HEK293 (cell line): Measurements from ENCODE around the gene ANAPC5.
"Not testable (repeated sequence)": the region's sequence is repeated elsewhere in the genome, so short reads cannot be mapped to it uniquely, and the experiment has no call there.

Experiments used
- CTCF ChIA-PET: fragments of 350-600 bp; formaldehyde crosslinking; extraction: SDS; loops from one replicate; lab custom pipeline; 2021; ENCODE audit warnings: antibody characterized with exemption; lab: Yijun Ruan, JAX
- POLR2A ChIA-PET: fragments of 300-600 bp; formaldehyde crosslinking; extraction: SDS; loops from one replicate; lab custom pipeline; 2020; ENCODE audit warnings: antibody characterized with exemption, inconsistent platforms; lab: Yijun Ruan, JAX
- H3K27ac ChIP-seq: fragments of 200-500 bp; sonication (Bioruptor generic); 2 replicates; pipeline ENCODE4 v1.5.1; 2014; ENCODE audit warnings: low read depth, low read length, control low read depth, inconsistent platforms; ENCODE audit errors: extremely low read depth
- H3K36me3 ChIP-seq, 2 experiments: fragments of 200-500 bp in 1 of 2; sonication (Bioruptor generic) in 1 of 2; 1 replicate in 1 of 2; 2 replicates in 1 of 2; pipeline ENCODE4 v1.5.1; 2014 to 2017; ENCODE audit warnings: inconsistent platforms in 2 of 2, low read length in 2 of 2; ENCODE audit not compliant: control insufficient read depth in 2 of 2, insufficient read depth in 1 of 2
- H3K4me1 ChIP-seq: fragments of 200-500 bp; sonication (Bioruptor generic); 2 replicates; pipeline ENCODE4 v1.5.1; 2014; ENCODE audit warnings: mild to moderate bottlenecking, low read length, inconsistent platforms; ENCODE audit not compliant: control insufficient read depth, insufficient read depth
- H3K4me3 ChIP-seq: 2 replicates; pipeline ENCODE4 v1.5.1; 2011; ENCODE audit warnings: low read depth, mild to moderate bottlenecking, control low read depth, low read length, moderate library complexity
- H3K9me3 ChIP-seq: fragments of 200-500 bp; sonication (Bioruptor generic); 2 replicates; pipeline ENCODE4 v1.5.1; 2014; ENCODE audit warnings: low read depth, low read length, inconsistent platforms; ENCODE audit not compliant: control insufficient read depth, insufficient read depth
- BCL11B ChIP-seq: fragments of 450-650 bp; formaldehyde crosslinking; IDR thresholded peaks from 2 replicates; pipeline ENCODE4 v1.5.1; 2016; ENCODE audit warnings: low read depth, missing biosample characterization, missing genetic modification characterization
- INSM2 ChIP-seq: fragments of 450-650 bp; formaldehyde crosslinking; IDR thresholded peaks from 2 replicates; pipeline ENCODE4 v1.5.1; 2016; ENCODE audit warnings: missing biosample characterization, missing genetic modification characterization
- KLF10 ChIP-seq: fragments of 450-650 bp; IDR thresholded peaks from 2 replicates; pipeline ENCODE4 v1.5.1; 2018; ENCODE audit warnings: missing biosample characterization, mild to moderate bottlenecking, missing genetic modification characterization
- PRDM2 ChIP-seq: fragments of 450-650 bp; formaldehyde crosslinking; IDR thresholded peaks from 2 replicates; pipeline ENCODE4 v1.5.1; 2016; ENCODE audit warnings: missing biosample characterization, missing genetic modification characterization, borderline replicate concordance
- SCRT1 ChIP-seq: fragments of 450-650 bp; formaldehyde crosslinking; IDR thresholded peaks from 2 replicates; pipeline ENCODE4 v1.5.1; 2016; ENCODE audit warnings: missing biosample characterization, missing genetic modification characterization, borderline replicate concordance
- YY1 ChIP-seq: fragments of 450-650 bp; formaldehyde crosslinking; IDR thresholded peaks from 2 replicates; pipeline ENCODE4 v1.5.1; 2018; ENCODE audit warnings: missing biosample characterization, missing genetic modification characterization
- YY2 ChIP-seq: fragments of 450-650 bp; formaldehyde crosslinking; IDR thresholded peaks from 2 replicates; pipeline ENCODE4 v1.5.1; 2016; ENCODE audit warnings: missing biosample characterization, missing genetic modification characterization
- ZFP41 ChIP-seq: fragments of 450-650 bp; formaldehyde crosslinking; IDR thresholded peaks from 2 replicates; pipeline ENCODE4 v1.5.1; 2016; ENCODE audit warnings: missing biosample characterization, missing genetic modification characterization, borderline replicate concordance
- ZNF121 ChIP-seq: fragments of 450-650 bp; formaldehyde crosslinking; IDR thresholded peaks from 2 replicates; pipeline ENCODE4 v1.5.1; 2016; ENCODE audit warnings: missing biosample characterization, missing genetic modification characterization
- ZNF19 ChIP-seq: fragments of 450-650 bp; formaldehyde crosslinking; IDR thresholded peaks from 2 replicates; pipeline ENCODE4; 2016; ENCODE audit warnings: missing biosample characterization, missing genetic modification characterization, low read depth
- ZNF2 ChIP-seq: fragments of 450-650 bp; formaldehyde crosslinking; IDR thresholded peaks from 2 replicates; pipeline ENCODE4 v1.5.1; 2016; ENCODE audit warnings: missing biosample characterization, missing genetic modification characterization
- ZNF223 ChIP-seq: fragments of 450-650 bp; formaldehyde crosslinking; IDR thresholded peaks from 2 replicates; pipeline ENCODE4 v1.5.1; 2016; ENCODE audit warnings: missing biosample characterization, missing genetic modification characterization
- ZNF335 ChIP-seq: fragments of 450-650 bp; formaldehyde crosslinking; conservative IDR thresholded peaks from 2 replicates; pipeline ENCODE4 v1.5.1; 2016; ENCODE audit warnings: missing biosample characterization, missing genetic modification characterization
- ZNF354C ChIP-seq: fragments of 450-650 bp; formaldehyde crosslinking; IDR thresholded peaks from 2 replicates; pipeline ENCODE4 v1.5.1; 2016; ENCODE audit warnings: missing biosample characterization, missing genetic modification characterization, low read depth, borderline replicate concordance
- ZNF366 ChIP-seq: fragments of 450-650 bp; formaldehyde crosslinking; conservative IDR thresholded peaks from 2 replicates; pipeline ENCODE4 v1.5.1; 2016; ENCODE audit warnings: missing biosample characterization, missing genetic modification characterization
- ZNF394 ChIP-seq: fragments of 450-650 bp; formaldehyde crosslinking; IDR thresholded peaks from 2 replicates; pipeline ENCODE4 v1.5.1; 2016; ENCODE audit warnings: missing biosample characterization, missing genetic modification characterization, mild to moderate bottlenecking, moderate library complexity, borderline replicate concordance
- ZNF426 ChIP-seq: fragments of 450-650 bp; formaldehyde crosslinking; IDR thresholded peaks from 2 replicates; pipeline ENCODE4 v1.5.1; 2017; ENCODE audit warnings: missing biosample characterization, missing genetic modification characterization, mild to moderate bottlenecking, inconsistent platforms, moderate library complexity
- ZNF658 ChIP-seq: fragments of 450-650 bp; formaldehyde crosslinking; IDR thresholded peaks from 2 replicates; pipeline ENCODE4; 2016; ENCODE audit warnings: missing biosample characterization, missing genetic modification characterization
- ZNF76 ChIP-seq: fragments of 450-650 bp; formaldehyde crosslinking; IDR thresholded peaks from 2 replicates; pipeline ENCODE4; 2016; ENCODE audit warnings: low read depth, missing biosample characterization, missing genetic modification characterization, borderline replicate concordance

ANAPC5 gene

GRCh38 chr12:121314431-121314830 lies 37.8 kb downstream of the ANAPC5 start:
- H3K27ac ChIP-seq: no peak overlapping the region
- peaks cover 57 to 58% of the 10 kb centered on the region in 2 experiments for H3K36me3 ChIP-seq
- H3K4me1 ChIP-seq: no peaks in the 10 kb centered on the region
- H3K9me3 ChIP-seq: no peaks in the 10 kb centered on the region
- ChIA-PET POLR2A (no interaction called here), CTCF (interaction anchor here (1.2 kb wide), 1 partner anchor 20 kb away, joined by 3 read pairs; no protein-coding TSS in a partner anchor)
- no peak overlapping the region for H3K4me3 ChIP-seq
- TF ChIP-seq ZNF366 (tag by site-specific recombination) (no peak), ZNF335 (tag by site-specific recombination) (no peak), ZNF394 (tag by site-specific recombination) (no peak), BCL11B (tag by site-specific recombination) (no peak), ZNF354C (tag by site-specific recombination) (no peak), KLF10 (no peak), YY2 (tag by site-specific recombination) (no peak), ZNF2 (no peak), SCRT1 (tag by site-specific recombination) (no peak), ZNF19 (no peak), ZNF658 (tag by site-specific recombination) (no peak)

- H3K9me3 ChIP-seq, H3K4me3 ChIP-seq, H3K27ac ChIP-seq, POLR2A ChIA-PET, H3K4me1 ChIP-seq: not testable (repeated sequence)
- CTCF ChIA-PET: interaction anchor here (1.1 kb wide), 1 partner anchor 25 kb away, joined by 3 read pairs; no protein-coding TSS in a partner anchor
- H3K36me3 ChIP-seq: peaks cover 42 to 53% of the 10 kb centered on the region in 2 experiments
- TF ChIP-seq ZNF121 (tag by site-specific recombination): peak; percentile 87
These were observed 42.0 kb downstream of the ANAPC5 start for GRCh38 chr12:121310231-121310630.

GRCh38 chr12:121307397-121307796 lies 44.8 kb downstream of the ANAPC5 start:
- not testable (repeated sequence) for H3K9me3 ChIP-seq, H3K27ac ChIP-seq, H3K4me3 ChIP-seq, H3K4me1 ChIP-seq
- ChIA-PET CTCF (interaction anchor here (0.6 to 3.5 kb wide), 2 partner anchors 15 to 27 kb away, joined by 3 to 14 read pairs; no protein-coding TSS in a partner anchor), POLR2A (interaction anchor here (1.0 kb wide), 1 partner anchor 22 kb away, joined by 3 read pairs; no protein-coding TSS in a partner anchor)
- peaks cover 34 to 37% of the 10 kb centered on the region in 2 experiments for H3K36me3 ChIP-seq

- TF ChIP-seq ZNF354C (tag by site-specific recombination) (no peak), ZNF426 (tag by site-specific recombination) (no peak), ZNF394 (tag by site-specific recombination) (no peak), YY1 (tag by site-specific recombination) (no peak), INSM2 (tag by site-specific recombination) (no peak), ZFP41 (tag by site-specific recombination) (no peak), PRDM2 (no peak), ZNF223 (no peak), ZNF76 (tag by site-specific recombination) (no peak)
- TF ChIP-seq, all 188 proteins: peak for 0
- Histone ChIP-seq H3K27ac (no peak overlapping the region), H3K36me3 (peaks cover 12 to 13% of the 10 kb centered on the region in 2 experiments), H3K9me3 (no peaks in the 10 kb centered on the region), H3K4me1 (no peaks in the 10 kb centered on the region), H3K4me3 (no peak overlapping the region)
- ChIA-PET CTCF (interaction anchor here (0.6 to 3.5 kb wide), 2 partner anchors 30 to 261 kb away, joined by 3 to 14 read pairs; no protein-coding TSS in a partner anchor), POLR2A (no interaction called here)
These were observed 47.9 kb downstream of the ANAPC5 start for GRCh38 chr12:121304306-121304705.
